ENCODE results near the gene HDGF.

HDGF gene

DNA sequence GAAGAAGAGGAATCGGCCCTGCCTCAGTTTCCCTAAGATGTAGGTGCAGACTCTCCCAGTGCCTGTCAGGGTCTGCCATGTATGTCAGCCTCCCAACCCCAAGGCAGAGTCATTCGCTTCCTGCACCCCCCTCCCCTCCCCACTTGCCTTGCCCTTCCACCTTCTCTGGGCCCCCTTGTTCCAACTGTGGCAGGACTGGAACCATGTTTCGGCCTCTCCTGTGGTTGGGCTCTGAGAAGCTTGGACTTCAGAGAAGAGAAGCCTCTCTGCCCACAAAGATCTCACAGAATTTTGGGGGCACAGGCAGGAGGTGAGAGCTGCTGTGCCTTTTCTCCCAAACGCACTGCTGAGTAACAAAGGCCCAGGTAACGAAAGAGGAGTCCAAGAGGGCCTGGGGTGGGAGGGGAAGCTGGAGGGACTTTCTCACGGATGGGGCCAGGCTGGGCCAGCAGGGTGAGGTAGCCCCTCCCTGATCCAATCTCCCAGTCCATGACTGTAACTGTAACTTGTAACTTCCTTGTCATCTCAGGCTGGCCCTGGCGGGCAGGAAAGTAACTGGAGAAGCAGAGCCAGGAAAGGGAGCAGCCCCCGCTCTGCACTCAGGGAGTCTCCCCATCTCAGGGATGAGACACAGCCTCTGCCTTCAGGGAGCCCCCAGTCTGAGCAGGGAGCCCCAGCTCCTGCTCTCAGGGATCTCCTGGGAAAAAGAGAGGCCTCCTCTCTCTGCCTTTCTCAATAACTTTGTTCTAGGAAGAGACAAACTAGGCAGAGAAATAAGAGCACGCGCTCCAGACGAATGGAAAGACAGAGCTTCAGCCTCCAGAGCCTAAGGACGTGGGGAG lies 57.4 kb downstream of the HDGF start:
- FAIRE-seq = no peak

- no peak for FAIRE-seq
Measured at GRCh38 chr1:156692925-156693847, 58.3 kb downstream of the HDGF start.

GRCh38 chr1:156692441-156692924 lies 59.0 kb downstream of the HDGF start:
- no peak for FAIRE-seq

Measured in colon (tissue), 2 donors.